Suppressor macrophage treated with lipopolysaccharide for 4 hours (primary cell): ENCODE measurements around the gene STX12.
"Not testable (repeated sequence)": the region's sequence is repeated elsewhere in the genome, so short reads cannot be mapped to it uniquely, and the experiment has no call there.

Experiments
- DNase-seq: peaks from one replicate; pipeline ENCODE4 v3.0.0-alpha.2; 2020

STX12 gene

DNA sequence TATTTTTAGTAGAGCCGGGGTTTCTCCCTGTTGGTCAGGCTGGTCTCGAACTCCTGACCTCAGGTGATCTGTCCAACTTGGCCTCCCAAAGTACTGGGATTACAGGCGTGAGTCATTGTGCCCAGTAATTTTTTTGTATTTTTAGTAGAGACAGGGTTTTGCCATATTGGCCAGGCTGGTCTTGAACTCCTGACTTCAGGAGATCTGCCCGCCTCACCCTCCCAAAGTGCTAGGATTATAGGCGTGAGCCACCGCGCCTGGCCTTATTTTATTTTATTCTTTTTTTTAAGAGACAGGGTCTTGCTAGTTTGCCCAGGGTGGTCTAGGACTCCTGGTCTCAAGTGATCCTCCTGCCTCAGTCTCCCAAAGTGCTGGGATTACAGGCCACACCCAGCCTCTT is 98.1 kb downstream of the STX12 start:
- not testable (repeated sequence) for DNase-seq

DNA sequence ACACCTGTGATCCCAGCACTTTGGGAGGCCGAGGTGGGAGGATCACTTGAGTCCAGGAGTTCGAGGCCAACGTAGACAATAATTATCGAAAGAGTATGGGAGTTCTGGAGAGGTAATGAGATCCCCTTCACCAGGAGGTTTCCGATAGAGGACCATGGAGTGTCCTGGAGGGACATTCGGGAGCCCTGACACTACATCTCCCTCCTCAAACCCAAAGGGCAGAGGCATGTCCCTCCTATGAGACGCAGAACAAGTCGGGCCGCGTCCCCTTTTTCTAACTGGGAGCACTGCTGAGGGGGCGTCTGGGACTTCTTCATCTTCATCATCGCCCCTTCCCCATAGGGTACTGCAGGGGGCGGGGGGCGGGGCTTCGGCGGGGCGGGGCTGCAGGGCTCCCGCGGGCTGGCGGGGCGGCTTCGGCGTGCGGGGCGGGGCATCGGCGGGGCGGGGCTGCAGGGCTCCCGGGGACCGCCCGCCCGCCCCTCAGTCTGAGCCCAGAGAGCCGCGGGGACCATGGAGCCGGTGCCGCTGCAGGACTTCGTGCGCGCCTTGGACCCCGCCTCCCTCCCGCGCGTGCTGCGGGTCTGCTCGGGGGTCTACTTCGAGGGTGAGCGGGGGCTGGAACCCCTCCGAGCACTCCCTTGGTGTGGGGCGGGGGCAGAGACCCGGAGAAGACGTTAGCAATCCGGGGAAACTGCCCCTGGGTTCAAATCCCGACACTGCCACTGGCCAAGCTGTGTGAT is 99.2 kb downstream of the STX12 start, which contains the start of gene THEMIS2:
Gene THEMIS2, plus strand, starts transcription at position 486 of the 743 bp plus-strand sequence. Its CDS starts 28 bp downstream, at position 514.
- DNase-seq = peak; percentile 88

DNA sequence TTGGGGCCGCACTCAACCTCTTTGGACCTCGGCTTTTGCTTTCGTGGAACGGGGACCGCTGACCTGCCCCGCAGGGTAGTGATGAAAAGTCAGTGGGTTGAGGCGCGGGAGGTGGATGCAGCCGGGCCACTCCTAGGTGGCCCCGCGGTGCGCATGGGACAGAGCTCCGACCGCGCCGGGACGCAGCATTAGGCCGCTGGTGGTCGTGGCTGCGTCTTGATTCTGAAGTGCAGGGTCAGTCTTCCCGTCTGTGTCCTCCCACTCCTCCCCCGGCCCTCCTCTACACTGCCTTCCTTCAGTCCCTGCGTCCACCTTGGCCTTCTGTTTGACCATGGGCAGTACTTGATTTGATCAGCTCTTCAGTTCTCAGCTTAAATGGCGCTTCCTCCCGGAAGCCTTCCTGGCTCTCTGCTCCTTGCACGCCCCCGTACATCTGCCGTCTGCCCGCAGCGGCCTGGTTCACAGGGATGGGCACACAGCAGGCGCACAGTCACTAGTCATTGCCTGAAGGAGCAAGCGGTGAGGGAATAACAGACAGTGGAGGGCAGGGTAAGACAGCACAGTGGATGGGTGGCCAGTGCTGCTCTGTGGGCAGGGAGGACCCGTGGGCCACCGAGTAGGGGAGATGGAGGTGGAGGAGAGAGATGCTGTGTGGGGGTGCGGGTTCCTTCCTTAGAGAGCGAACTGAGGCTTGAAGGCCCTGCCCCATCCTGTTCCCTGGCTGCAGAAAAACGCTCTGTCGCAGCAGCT is 100.0 kb downstream of the STX12 start:
- peak; percentile 73 for DNase-seq

DNA sequence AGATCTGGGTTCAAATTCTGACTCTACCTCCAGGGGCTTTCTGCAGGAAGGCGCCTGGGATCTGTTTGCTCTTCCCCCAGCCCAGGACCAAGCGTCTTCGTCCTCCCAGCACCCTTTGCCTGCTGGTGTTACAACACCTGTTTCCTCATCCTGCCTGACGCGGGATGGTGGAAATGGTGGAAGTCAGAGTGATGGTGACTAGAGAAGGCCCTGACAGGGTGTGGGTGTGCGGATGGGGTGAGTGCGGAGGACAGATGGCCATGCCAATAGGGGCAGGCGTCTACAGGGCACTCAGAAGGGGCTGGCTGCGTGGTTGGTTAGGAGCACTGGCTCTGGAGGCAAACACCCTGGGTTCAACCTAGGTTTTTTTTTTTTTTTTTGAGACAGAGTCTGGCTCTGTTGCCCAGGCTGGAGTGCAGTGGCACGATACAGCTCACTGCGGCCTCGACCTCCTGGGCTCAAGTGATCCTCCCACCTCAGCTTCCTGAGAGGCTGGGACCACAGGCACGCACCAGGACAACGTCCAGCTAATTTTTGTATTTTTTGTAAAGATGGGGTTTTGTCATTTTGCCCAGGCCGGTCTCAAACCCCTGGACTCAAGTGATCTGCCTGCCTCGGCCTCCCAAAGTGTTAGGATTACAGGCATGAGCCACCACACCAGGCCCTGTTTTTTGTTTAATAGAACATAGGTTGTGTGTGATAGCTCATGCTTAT is 100.8 kb downstream of the STX12 start:
- DNase-seq = peak; percentile 91
